HG03354 (cell line): ENCODE data around the gene ATP5F1B.

Source experiments
- ATAC-seq: cut with Tn5 transposase; IDR thresholded peaks from one replicate; pipeline ENCODE4 v1.9.1; 2021; ENCODE audit warnings: mild to moderate bottlenecking; ENCODE audit not compliant: unreplicated experiment, poor library complexity, severe bottlenecking

ATP5F1B gene

DNA sequence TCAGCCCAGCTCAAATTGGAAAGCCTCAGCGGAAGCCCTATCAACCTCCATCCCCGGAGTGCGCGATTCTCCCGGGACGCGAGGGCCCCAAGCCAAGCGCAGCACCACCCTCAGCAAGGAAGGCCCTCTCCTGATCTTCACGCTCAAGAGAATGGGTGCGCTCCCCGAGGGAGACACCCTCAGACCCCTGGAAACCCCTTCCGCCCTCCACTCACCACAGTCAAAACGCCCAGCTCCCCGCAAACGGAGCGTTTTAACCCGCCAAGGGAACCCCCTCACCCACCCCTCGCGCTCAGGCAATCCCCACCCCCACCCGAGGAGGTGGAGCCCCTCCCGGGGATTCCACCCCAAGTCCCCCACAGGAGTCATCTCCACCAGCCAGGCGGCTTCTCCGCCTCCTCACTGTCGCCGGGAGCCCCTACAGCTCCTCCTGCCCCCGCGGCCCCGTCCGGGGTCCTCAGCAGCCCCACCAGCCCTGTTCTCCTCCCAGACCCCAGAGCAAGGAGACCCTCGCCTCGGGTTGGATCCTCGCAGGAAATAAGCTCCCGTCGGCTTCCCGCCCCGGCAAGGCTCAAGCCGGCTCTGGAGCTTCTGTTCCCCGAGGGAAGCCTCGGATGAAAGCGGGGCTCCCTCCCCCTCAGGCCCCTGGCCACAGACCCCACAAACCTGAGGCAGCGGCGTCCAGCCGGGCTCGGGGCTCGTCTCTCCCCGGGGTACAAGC is 16.2 kb downstream of the ATP5F1B start:
- ATAC-seq: peak; percentile 8

DNA sequence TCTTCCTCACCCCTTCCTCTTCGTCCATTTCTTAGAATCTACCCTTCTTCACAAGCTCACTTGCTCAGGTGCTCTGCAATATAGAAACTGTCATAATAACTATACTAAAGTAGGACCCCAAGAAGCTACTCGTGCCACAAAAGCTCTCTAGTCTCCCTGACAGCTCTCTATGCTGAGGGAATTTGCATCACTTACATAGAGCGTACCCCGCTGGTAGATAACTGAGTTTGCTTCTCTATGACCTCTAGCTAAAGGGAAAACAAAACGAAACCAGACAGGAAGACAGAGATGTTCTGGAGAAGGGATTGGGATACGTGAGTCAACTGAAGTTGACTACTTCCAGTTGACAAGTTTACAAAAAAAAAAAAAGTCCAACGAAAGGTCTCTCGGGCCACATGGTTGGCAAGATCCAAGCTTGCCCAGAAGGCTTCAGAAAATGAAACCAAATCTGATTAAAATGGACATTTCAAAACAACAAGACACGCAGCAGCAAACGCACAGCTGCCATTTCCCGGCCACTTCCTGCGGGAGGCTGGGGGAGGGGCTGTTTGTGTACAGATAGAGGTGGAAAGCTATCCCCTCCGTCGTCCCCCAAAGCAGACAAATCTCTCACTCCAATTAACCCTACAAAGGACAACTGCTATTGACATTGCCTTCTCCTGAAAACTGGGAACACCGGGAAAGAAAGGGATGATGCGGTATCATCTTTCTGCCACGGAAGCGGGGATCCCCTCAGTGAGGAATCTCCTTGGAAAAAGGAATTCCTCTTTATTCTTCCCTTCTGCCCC is 16.9 kb downstream of the ATP5F1B start:
- ATAC-seq: no peak

- no peak for ATAC-seq
Observed at GRCh38 chr12:56626701-56627100, 19.1 kb downstream of the ATP5F1B start.

GRCh38 chr12:56622535-56622934 is 23.2 kb downstream of the ATP5F1B start:
- no peak for ATAC-seq

DNA sequence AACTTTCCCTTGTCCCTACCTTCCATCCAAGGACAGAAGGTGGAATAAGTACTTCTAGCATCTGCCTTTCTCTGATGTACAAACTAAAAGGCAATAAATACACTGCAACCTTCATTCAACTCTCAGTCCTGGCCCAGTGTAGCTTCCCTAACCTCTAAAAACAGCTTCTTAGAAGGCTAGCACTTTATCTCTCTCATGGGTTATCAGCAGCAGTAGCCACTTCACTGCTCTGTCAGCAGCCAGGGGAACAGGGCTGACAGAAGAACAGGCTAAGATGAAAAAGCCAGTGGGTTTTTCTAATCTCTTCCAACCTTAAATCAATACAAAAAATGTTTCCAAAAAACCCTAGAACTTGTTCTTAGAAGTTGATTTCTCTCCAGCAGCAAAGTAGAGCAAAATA is 28.9 kb downstream of the ATP5F1B start:
- ATAC-seq: no peak

- no peak for ATAC-seq
Observed at GRCh38 chr12:56616244-56616643, 29.5 kb downstream of the ATP5F1B start.

GRCh38 chr12:56614627-56615026 is 31.2 kb downstream of the ATP5F1B start:
- no peak for ATAC-seq

- ATAC-seq: no peak
Observed at GRCh38 chr12:56604355-56604754, 41.4 kb downstream of the ATP5F1B start.

DNA sequence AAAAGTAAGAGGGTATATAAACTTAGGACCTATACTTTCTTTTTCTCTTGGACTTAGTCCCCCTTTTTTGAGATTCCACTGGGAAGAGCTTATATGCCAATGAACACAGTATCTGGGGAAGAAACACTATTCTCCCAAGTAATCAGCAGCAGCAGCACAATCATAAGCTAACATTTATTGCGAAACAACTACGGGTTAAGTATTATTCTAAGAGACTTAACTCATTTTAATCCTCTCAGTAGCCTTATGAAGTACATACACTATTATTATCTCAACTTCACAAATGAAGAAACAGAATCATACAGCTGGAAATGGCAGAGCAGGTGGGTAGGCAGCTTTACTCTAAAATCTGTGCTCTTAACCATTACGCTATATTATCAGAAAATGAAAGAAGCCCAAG is 43.5 kb downstream of the ATP5F1B start:
- no peak for ATAC-seq

DNA sequence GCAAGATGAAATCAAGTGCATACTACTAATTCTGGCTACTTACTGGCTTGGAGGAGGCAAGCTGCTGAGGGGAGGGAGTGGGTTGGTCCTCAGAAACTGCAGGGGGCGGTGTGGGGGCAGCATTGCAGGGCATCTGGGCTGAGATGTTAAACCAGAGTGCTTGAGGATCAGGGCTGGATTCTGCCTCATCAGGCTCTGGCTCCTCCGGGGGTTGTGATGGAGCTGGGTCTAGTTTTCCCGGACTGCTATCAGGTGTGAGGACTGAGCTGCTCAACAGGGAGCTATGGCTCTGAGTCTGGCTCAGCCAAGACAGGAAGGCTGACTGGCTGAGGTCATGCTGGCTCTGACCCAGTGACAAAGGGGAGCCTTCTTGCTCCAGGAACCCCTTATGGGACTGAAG is 44.3 kb downstream of the ATP5F1B start:
- no peak for ATAC-seq

DNA sequence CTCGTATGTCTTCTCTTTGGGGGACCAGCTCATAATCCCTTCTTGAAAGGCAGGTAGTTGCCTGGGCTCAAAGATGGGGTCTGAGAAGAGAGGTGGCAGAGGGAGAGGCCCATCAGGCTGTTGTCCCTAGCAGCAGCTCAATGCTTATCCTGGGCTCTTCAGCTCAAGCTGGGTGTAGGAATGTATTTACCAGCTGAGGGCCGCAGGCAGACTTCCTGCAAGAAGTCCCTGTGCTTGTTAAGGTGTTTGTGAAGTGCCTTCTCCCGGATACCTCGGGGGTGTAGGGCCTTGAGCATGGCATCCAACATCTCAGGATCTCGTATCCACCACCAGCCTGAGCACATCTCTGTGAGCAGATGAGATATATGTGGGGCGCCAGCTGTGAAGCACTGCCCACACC is 45.0 kb downstream of the ATP5F1B start:
- no peak for ATAC-seq

- ATAC-seq: no peak
Observed at GRCh38 chr12:56599797-56600196, 46.0 kb downstream of the ATP5F1B start.

DNA sequence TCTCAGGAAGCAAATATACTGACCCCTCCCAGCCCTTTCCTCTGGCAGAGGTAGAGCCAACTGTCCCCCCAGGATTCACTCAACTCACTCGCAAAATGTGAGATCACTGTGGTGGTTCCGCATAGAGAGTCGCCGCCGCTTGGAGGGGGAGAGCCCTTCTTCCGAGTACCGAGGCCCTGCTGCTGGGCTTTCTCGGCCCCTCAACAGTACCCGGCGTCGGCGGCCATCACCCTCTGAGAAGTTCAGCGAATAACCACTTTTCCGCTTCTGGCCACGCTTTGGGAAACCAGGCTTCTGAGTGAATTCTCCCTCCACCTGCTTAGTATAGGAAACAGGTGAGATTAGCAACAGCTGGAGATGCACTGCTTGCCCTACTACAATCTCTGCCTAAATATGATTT is 46.7 kb downstream of the ATP5F1B start:
- no peak for ATAC-seq

- no peak for ATAC-seq
Observed at GRCh38 chr12:56596815-56597214, 49.0 kb downstream of the ATP5F1B start.

DNA sequence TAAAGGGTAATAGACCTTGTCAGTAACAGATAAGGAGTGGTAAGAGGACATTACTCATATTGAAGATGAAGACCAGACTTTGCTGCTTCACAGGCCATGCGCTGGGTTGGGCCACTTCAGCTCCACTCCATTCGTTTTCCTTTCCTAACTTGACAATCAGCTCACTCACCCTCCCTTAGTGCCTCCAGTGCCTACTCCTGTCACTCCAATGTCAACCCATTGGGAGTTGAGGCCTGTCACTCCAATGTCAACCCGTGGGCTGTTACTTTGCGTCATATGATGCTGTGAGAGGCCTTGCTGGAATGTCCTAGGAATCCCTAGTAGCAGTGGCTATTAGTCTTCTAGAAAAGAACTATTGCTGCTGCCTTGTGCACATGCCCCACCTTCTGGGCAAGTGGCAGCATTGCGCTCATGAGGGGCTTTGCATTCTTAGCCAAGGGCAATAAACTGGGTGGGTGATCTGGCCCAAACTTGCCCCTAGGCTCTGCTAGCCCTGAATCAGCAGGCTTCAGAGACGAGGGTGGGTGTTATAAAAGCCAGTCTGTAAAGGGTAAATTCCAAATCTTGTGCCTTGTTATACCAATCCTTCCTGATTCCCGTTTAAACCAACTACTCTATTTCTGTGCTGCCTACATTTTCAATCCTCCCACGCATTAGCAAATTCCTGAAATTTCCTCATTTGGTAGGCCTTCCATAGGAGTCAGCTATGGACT is 51.7 kb downstream of the ATP5F1B start:
- ATAC-seq: peak; percentile 63

DNA sequence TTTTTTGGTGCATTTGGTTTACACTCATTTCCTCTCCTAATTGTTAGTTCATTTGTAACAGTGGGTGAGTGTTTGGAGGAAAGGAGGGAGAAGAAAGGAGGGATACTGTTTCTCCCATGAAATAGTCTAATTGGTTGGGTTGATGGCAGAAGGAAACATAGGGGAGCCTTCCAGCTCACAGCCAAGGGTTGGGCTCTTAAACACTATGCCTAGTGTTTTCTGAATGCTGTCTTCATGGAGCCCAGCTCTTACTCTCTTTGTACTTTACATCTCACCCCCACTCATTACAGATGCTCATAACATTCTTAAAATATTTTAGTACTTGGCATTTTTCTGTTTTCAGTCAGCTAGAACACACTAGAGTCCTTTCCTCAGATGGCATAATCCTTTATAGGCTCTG is 53.8 kb downstream of the ATP5F1B start:
- ATAC-seq: no peak

DNA sequence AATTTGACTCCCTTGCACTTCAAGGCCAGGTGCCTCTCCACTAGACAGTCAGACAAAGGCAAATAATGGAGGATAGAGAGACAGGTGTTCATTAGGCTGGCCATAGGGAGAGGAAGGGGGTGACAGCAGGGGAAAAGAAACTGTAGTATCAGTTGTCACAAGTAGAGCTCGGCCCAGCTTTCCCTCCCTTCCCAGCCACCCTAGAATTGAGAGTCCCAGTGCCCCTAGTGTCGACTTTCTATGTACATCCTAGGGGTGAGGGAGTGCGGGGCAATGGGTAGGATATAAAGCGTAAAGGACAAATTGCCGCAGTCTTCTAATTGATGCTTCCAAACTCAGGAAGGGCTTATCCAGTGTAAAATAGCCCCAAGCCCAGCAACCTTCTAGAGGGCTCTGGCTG is 54.7 kb downstream of the ATP5F1B start:
- no peak for ATAC-seq

DNA sequence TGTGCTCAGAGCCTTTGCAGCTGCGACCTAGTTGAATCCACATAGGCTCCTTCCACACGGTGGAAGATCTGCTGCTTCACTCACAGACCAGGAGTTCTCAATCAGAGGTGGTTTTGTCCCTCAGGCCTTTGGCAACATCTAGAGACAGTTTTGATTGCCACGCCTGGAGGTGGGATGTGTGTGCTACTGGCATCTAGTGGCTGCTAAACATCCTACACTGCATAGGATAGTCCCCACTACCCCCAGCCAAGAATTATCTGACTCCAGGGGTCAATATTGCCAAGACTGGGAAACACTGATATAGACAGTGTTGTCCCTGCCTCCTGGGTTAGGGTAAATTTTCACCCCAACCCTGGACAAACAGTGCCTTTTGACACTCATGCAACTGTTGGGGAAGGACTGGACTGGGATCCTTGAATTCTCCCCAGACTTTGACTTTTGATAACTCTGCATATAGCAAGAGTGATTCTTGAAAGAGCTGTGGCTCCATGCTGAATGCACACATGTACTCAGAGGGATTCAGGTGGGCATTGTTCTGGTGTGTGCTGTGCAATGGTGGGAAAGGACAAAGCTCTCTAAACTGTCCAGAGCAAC is 55.5 kb downstream of the ATP5F1B start:
- ATAC-seq: peak; percentile 58

DNA sequence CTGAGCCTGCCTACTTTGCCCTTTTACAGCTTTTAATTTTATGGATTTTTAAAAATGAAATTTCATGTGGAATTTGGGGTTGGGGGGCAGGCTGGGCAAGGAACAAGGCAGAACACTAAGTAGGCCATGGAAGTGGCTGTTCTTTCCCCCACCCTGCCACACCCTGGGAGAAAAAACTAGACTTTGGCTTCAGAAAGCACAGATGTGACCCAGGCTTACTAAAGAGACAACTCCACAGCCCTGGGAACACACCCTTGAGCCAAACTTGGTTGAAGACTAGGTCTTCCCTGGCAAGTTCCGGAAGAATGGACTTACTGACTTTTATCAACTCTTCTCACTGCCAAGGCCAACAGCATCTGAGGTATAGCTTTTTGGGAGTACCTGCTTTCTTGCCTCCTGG is 56.0 kb downstream of the ATP5F1B start:
- ATAC-seq: no peak
